HG02981 (cell line): ENCODE measurements around the gene CCL18.
"Not testable (repeated sequence)": the region's sequence is repeated elsewhere in the genome, so short reads cannot be mapped to it uniquely, and the experiment has no call there.

Experiments used
- ATAC-seq: cut with Tn5 transposase; IDR thresholded peaks from one replicate; pipeline ENCODE4 v1.9.1; 2021; ENCODE audit warnings: mild to moderate bottlenecking, moderate library complexity; ENCODE audit not compliant: unreplicated experiment

Gene CCL18

GRCh38 chr17:36099004-36099403 is 34.9 kb downstream of the CCL18 start:
- ATAC-seq = not testable (repeated sequence)

- peak; percentile 65 for ATAC-seq
Measured at GRCh38 chr17:36103401-36103975, 39.4 kb downstream of the CCL18 start, which contains the start of gene CCL4. Gene CCL4 (plus strand): TSS chr17:36103827. CDS start chr17:36103906, 79 bp downstream.

- not testable (repeated sequence) for ATAC-seq
Measured at GRCh38 chr17:36104246-36104645, 40.2 kb downstream of the CCL18 start.

GRCh38 chr17:36104701-36105181 is 40.7 kb downstream of the CCL18 start:
- ATAC-seq = no peak

- no peak for ATAC-seq
Measured at GRCh38 chr17:36105781-36106492, 41.9 kb downstream of the CCL18 start.

- no peak for ATAC-seq
Measured at GRCh38 chr17:36106493-36106835, 42.4 kb downstream of the CCL18 start.

- ATAC-seq = no peak
Measured at GRCh38 chr17:36107660-36108059, 43.6 kb downstream of the CCL18 start.

- ATAC-seq = not testable (repeated sequence)
Measured at GRCh38 chr17:36108265-36108664, 44.2 kb downstream of the CCL18 start.

GRCh38 chr17:36111068-36111490 is 47.0 kb downstream of the CCL18 start:
- no peak for ATAC-seq

- no peak for ATAC-seq
Measured at GRCh38 chr17:36112572-36112971, 48.5 kb downstream of the CCL18 start.

GRCh38 chr17:36113131-36113530 is 49.1 kb downstream of the CCL18 start:
- not testable (repeated sequence) for ATAC-seq

- ATAC-seq = not testable (repeated sequence)
Measured at GRCh38 chr17:36114971-36115648, 51.0 kb downstream of the CCL18 start.

GRCh38 chr17:36115649-36115977 is 51.5 kb downstream of the CCL18 start:
- ATAC-seq = not testable (repeated sequence)

- no peak for ATAC-seq
Measured at GRCh38 chr17:36117505-36118382, 53.7 kb downstream of the CCL18 start.

GRCh38 chr17:36118477-36119353 is 54.6 kb downstream of the CCL18 start:
- no peak for ATAC-seq

- no peak for ATAC-seq
Measured at GRCh38 chr17:36120221-36120620, 56.1 kb downstream of the CCL18 start.

GRCh38 chr17:36121099-36121498 is 57.0 kb downstream of the CCL18 start:
- not testable (repeated sequence) for ATAC-seq
